Esophagus squamous epithelium (tissue), 5 donors: Measurements from ENCODE around the gene CORT. TPM values are rescaled to one million over a fixed set of nuclear protein-coding genes. Genes with fewer than 3 reads are reported as not detected.

Experiments
- DNase-seq: peaks from one replicate; lab custom pipeline; 2025; lab: John Stamatoyannopoulos, UW
- H3K27ac ChIP-seq, 4 donors: fragments of 200-600 bp; sonication (generic); one replicate each; pipeline ENCODE4 v1.5.1; 2016 to 2019; ENCODE audit warnings: mild to moderate bottlenecking in 1 of 4
- H3K27me3 ChIP-seq, 4 donors: fragments of 200-600 bp; sonication (generic); 1 replicate in 3 of 4; 2 replicates in 1 of 4; pipeline versions ENCODE4 v1.5.1 to v1.6.0; 2017 to 2021; ENCODE audit warnings: antibody characterized with exemption in 1 of 4
- H3K36me3 ChIP-seq, 3 donors: fragments of 200-600 bp; sonication (generic); one replicate each; pipeline ENCODE4 v1.5.1; 2016 to 2019
- H3K4me1 ChIP-seq, 3 donors: fragments of 200-600 bp; sonication (generic); one replicate each; pipeline ENCODE4 v1.5.1; 2017 to 2019
- H3K4me3 ChIP-seq, 4 donors: fragments of 200-600 bp; sonication (generic); 1 replicate in 3 of 4; 2 replicates in 1 of 4; pipeline ENCODE4 v1.5.1; 2016 to 2019; ENCODE audit warnings: mild to moderate bottlenecking in 2 of 4, moderate library complexity in 1 of 4
- H3K9me3 ChIP-seq, 3 donors: fragments of 200-600 bp; sonication (generic); one replicate each; pipeline ENCODE4 v1.5.1; 2016 to 2019
- POLR2A ChIP-seq, 4 donors: fragments of 450-650 bp; IDR thresholded peaks; one replicate each; pipeline ENCODE4 v1.6.1; 2017; ENCODE audit warnings: antibody characterized with exemption in 4 of 4, mild to moderate bottlenecking in 4 of 4, moderate library complexity in 3 of 4
- WGBS, 2 donors: methylation state at CpG; one replicate each; pipeline ENCODE4 v1.1.5; 2018; 5-methylcytosine and 5-hydroxymethylcytosine counted together
- intact Hi-C: fragments of 100-400 bp; cut with DNase I; formaldehyde crosslinking; loops from one replicate; pipeline ENCODE4 v1.15.0; 2022
- total RNA-seq, 4 donors: library from RNA; depleted of rRNA; stranded (reverse); fragments of >200 nt; gene quantifications; one replicate each; pipeline ENCODE4 v1.1.0, GENCODE V29; 2016
- TF ChIP-seq, protein P1 (sequence below), 6 experiments: fragments of 450-650 bp in 4 of 6; fragments of 200-600 bp in 2 of 6; sonication (generic) in 2 of 6; IDR thresholded peaks; one replicate each; pipeline ENCODE4 v1.5.1; 2016 to 2019; ENCODE audit warnings: antibody characterized with exemption in 6 of 6, mild to moderate bottlenecking in 4 of 6, moderate library complexity in 4 of 6
- donor health status: DM: yes; HTN: yes; CAD: no.

CORT gene
- total RNA-seq, 4 donors from 2014 or later: 0.38 to 0.83 (median 0.70) TPM; not detected in 1

DNA sequence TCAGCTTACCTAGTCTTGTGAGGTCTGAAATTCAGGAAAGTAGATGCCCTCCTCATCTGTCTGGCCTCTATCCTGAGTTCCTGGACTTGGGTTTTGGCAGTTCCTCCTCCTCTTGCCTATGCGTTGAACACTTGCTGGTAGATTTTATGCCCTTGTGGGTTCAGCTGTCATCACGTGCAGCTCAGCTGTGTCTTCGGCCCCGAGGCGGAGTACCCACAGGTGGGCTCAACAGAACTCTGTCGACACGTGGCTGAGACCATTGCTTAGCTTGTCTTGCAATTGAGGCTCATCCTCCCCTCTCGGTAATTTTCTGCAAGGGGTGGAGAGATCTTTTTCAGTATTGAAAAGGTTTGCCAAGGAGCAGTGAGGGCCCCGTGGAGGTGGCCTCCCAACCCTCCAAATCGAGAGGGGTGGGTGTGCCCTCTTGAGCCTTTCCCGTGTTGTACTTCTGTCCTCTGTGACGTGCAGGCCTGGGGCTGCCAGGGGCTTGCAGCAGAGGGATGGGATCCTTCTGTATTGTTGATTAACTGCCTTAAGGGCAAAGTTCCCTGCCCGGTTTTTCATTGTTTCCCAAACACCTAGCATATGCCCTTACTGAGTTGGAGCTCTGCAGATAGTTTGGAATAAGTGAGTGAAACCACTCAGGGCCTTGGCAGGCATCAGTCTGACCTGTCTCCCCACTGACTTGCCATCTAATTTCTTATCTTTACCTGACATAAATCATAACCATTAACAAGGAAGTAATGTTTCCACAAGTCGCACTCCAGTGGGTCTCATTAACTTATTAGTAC lies 16.7 kb upstream of the CORT start:
- TF ChIP-seq, protein P1, sequence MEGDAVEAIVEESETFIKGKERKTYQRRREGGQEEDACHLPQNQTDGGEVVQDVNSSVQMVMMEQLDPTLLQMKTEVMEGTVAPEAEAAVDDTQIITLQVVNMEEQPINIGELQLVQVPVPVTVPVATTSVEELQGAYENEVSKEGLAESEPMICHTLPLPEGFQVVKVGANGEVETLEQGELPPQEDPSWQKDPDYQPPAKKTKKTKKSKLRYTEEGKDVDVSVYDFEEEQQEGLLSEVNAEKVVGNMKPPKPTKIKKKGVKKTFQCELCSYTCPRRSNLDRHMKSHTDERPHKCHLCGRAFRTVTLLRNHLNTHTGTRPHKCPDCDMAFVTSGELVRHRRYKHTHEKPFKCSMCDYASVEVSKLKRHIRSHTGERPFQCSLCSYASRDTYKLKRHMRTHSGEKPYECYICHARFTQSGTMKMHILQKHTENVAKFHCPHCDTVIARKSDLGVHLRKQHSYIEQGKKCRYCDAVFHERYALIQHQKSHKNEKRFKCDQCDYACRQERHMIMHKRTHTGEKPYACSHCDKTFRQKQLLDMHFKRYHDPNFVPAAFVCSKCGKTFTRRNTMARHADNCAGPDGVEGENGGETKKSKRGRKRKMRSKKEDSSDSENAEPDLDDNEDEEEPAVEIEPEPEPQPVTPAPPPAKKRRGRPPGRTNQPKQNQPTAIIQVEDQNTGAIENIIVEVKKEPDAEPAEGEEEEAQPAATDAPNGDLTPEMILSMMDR (IDR thresholded peaks at IDR 0.05): no peak
- no peak for TF ChIP-seq POLR2A (IDR thresholded peaks at IDR 0.05)
- Histone ChIP-seq H3K4me1 (peaks cover 8 to 26% (median 13%) of the 10 kb centered on the region in 3 donors), H3K27ac (no peak overlapping the region), H3K27me3 (no peaks in the 10 kb centered on the region), H3K9me3 (no peaks in the 10 kb centered on the region), H3K4me3 (no peak overlapping the region), H3K36me3 (peaks cover 0 to 9% (median 0%) of the 10 kb centered on the region in 3 donors)
- DNase-seq: no peak
- intact Hi-C loops: loop anchor here (5.0 to 10.0 kb wide), 2 partner anchors 59 to 228 kb away; no protein-coding TSS in a partner anchor
- WGBS, 2 donors: 67 to 78% methylated on average over 6 to 10 of the region's 14 CpGs

DNA sequence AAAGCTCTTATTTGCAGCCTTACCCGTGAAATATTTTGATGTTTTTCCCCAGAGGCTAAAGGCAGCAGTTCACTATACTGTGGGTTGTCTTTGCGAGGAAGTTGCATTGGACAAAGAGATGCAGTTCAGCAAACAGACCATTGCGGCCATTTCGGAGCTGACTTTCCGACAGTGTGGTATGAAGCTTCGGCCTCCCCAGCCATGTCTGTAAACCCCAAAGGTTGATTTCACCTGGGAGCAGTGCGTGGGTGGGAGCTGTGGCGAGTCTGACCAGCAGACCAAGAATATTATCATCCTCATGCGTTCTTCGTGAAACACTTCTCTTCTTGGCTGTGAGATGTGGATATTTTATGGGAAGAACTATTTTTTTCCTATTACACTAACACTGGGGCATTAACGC lies 16.0 kb upstream of the CORT start:
- Histone ChIP-seq H3K27me3 (no peaks in the 10 kb centered on the region), H3K4me1 (peaks cover 8 to 24% (median 13%) of the 10 kb centered on the region in 3 donors), H3K36me3 (peaks cover 0 to 9% (median 0%) of the 10 kb centered on the region in 3 donors), H3K9me3 (no peaks in the 10 kb centered on the region), H3K4me3 (no peak overlapping the region), H3K27ac (no peak overlapping the region)
- WGBS, 2 donors: 85 to 87% methylated on average over 11 of the region's 11 CpGs
- TF ChIP-seq, protein P1 (IDR thresholded peaks at IDR 0.05): no peak
- TF ChIP-seq POLR2A (IDR thresholded peaks at IDR 0.05): no peak
- intact Hi-C loops: loop anchor here (5.0 to 10.0 kb wide), 2 partner anchors 59 to 229 kb away; no protein-coding TSS in a partner anchor
- no peak for DNase-seq

DNA sequence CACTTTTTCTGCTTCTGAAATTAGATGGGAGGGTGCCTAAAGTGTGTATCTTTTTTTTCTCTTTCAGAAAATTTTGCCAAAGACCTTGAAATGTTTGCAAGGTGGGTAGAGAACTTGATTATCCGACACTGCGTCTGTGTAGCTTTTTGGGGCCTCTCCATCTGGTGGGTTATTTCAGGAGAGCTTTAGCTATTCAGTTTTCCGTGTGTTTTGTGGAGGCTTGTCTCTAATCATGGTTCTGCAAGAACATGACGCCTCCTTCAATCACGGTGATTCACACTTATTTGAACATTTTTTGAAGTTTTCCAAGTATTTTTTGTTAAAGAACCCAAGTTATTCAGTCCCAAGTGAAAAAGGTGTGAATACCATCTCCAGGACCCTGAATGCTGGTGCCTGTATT lies 15.2 kb upstream of the CORT start:
- Histone ChIP-seq H3K4me3 (no peak overlapping the region), H3K36me3 (peaks cover 0 to 11% (median 0%) of the 10 kb centered on the region in 3 donors), H3K9me3 (no peaks in the 10 kb centered on the region), H3K4me1 (peaks cover 6 to 20% (median 12%) of the 10 kb centered on the region in 3 donors), H3K27ac (no peak overlapping the region), H3K27me3 (no peaks in the 10 kb centered on the region)
- DNase-seq: no peak
- 86 to 91% methylated on average over 5 of the region's 5 CpGs for WGBS, 2 donors
- TF ChIP-seq, protein P1 (IDR thresholded peaks at IDR 0.05): no peak
- no peak for TF ChIP-seq POLR2A (IDR thresholded peaks at IDR 0.05)
- intact Hi-C loops: loop anchor here (5.0 to 10.0 kb wide), 2 partner anchors 58 to 230 kb away; no protein-coding TSS in a partner anchor

DNA sequence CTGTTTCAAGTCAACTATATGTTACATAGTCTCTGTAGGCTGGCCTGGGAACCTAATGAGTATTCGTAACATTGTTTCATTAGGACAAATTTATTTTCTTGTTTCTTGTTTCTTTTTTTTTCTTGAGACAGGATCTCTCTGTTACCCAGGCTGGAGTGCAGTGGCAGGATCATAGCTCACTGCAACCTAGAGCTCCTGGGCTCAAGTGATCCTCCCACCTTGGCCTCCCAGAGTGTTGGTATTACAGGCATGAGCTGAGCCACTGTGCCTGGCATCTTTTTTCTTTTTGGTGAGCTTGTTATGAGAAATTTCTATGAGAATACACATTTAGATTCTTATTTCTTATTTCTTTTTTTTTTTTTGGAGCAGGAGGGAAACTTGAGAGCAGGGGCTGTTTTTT lies 12.8 kb upstream of the CORT start:
- no peaks in the 10 kb centered on the region for H3K4me1 ChIP-seq
- 89 to 100% methylated on average over 1 of the region's 1 CpG for WGBS, 2 donors
- intact Hi-C loops: loop anchor here (10.0 kb wide), 1 partner anchor 232 kb away; no protein-coding TSS in a partner anchor
- H3K27ac ChIP-seq: no peak overlapping the region
- no peaks in the 10 kb centered on the region for H3K9me3 ChIP-seq
- TF ChIP-seq, protein P1 (IDR thresholded peaks at IDR 0.05): no peak
- TF ChIP-seq POLR2A (IDR thresholded peaks at IDR 0.05): no peak
- H3K36me3 ChIP-seq: peaks cover 0 to 24% (median 0%) of the 10 kb centered on the region in 3 donors
- H3K27me3 ChIP-seq: no peaks in the 10 kb centered on the region
- DNase-seq: no peak
- no peak overlapping the region for H3K4me3 ChIP-seq

DNA sequence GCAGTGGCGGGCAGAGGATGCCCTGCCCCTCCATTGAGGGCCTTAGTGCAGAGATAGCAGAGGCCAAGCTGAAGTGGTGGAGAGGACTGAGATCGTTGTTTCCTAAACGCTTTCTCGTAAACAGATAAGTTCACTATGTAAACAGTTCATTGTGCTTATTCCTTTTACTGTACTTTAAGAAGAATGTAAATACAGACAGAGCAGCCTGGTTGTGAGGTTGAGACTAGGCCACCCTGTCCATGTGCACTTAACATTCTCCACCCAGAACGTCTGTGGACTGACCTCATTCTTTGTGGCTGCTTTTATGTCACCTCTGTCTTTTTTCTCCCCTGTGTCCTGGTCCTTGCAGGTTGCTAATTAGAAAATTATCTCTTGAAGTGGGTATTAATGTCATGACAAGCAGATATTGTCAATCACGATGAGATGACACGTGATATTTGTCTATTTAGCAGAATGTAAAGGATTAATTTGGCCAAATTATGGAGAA lies 11.1 kb upstream of the CORT start:
- Histone ChIP-seq H3K27me3 (no peaks in the 10 kb centered on the region), H3K9me3 (no peaks in the 10 kb centered on the region), H3K4me3 (no peak overlapping the region), H3K4me1 (no peaks in the 10 kb centered on the region), H3K27ac (no peak overlapping the region), H3K36me3 (peaks cover 0 to 24% (median 0%) of the 10 kb centered on the region in 3 donors)
- TF ChIP-seq, protein P1 (IDR thresholded peaks at IDR 0.05): no peak
- TF ChIP-seq POLR2A (IDR thresholded peaks at IDR 0.05): no peak
- DNase-seq: no peak
- intact Hi-C loops: loop anchor here (10.0 kb wide), 1 partner anchor 234 kb away; no protein-coding TSS in a partner anchor
- WGBS, 2 donors: 74 to 78% methylated on average over 7 of the region's 7 CpGs
